GM06990 (cell line): ENCODE data around the gene PLA2R1.

ENCODE experiments used
- DNase-seq: peaks from one replicate; pipeline ENCODE4 v3.0.0-alpha.2; 2011; ENCODE audit not compliant: insufficient read length; ENCODE audit errors: extremely low read depth
- H3K27me3 ChIP-seq: replicated peaks from 2 replicates; pipeline ENCODE4 v1.6.0; 2011; ENCODE audit warnings: low read length; ENCODE audit not compliant: control insufficient read depth, insufficient read depth
- H3K36me3 ChIP-seq: 2 replicates; pipeline ENCODE4 v1.5.1; 2011; ENCODE audit warnings: low read length; ENCODE audit not compliant: control insufficient read depth, insufficient read depth
- H3K4me3 ChIP-seq: replicated peaks from 2 replicates; pipeline ENCODE4 v1.5.1; 2011; ENCODE audit warnings: low read depth, mild to moderate bottlenecking, control low read depth, low read length
- CTCF ChIP-seq: IDR thresholded peaks from 2 replicates; pipeline ENCODE4 v1.5.1; 2011; ENCODE audit warnings: low read length, control low read depth, mild to moderate bottlenecking, inconsistent platforms; ENCODE audit not compliant: insufficient read depth, poor library complexity, severe bottlenecking

The PLA2R1 gene

GRCh38 chr2:160063271-160063670, 856 bp upstream of the PLA2R1 start:
- no peak overlapping the region for H3K4me3 ChIP-seq

GRCh38 chr2:160061944-160062291, 497 bp downstream of the PLA2R1 start:
- DNase-seq, result no peak
- H3K4me3 ChIP-seq, result no peak overlapping the region
- no peak for TF ChIP-seq CTCF

More at GRCh38 chr2:160063271-160063670, 856 bp upstream of the PLA2R1 start:
- Histone ChIP-seq H3K27me3 (no peaks in the 10 kb centered on the region; the same call in none of the 2 replicates), H3K36me3 (no peaks in the 10 kb centered on the region)
- no peak for DNase-seq
- TF ChIP-seq CTCF, result no peak

GRCh38 chr2:160061533-160061932, 882 bp downstream of the PLA2R1 start:
- TF ChIP-seq CTCF, result no peak
- no peak for DNase-seq

More at GRCh38 chr2:160061944-160062291, 497 bp downstream of the PLA2R1 start:
- no peaks in the 10 kb centered on the region for H3K36me3 ChIP-seq
- no peaks in the 10 kb centered on the region; the same call in none of the 2 replicates for H3K27me3 ChIP-seq

DNA sequence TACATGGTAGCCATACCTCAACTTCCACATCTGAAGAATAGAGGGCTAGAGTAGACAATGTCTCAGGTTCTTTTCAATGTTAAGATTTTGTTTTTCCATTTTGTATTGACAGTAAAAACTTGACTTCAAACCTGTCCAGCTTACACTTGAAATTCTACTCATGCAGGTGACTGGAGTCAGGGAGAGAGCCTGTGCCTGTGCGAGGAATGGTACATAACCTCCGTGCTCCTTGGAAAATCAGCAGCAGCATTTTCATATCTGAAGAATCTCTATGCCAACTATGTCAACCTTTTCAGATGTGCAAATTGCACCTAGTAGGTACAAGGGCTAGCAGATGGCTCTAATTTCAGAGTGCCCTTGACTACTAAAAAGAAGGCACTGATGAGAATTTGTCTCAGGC, 2.1 kb downstream of the PLA2R1 start:
- no peak for TF ChIP-seq CTCF
- no peak overlapping the region for H3K4me3 ChIP-seq
- no peak for DNase-seq

More at GRCh38 chr2:160061533-160061932, 882 bp downstream of the PLA2R1 start:
- Histone ChIP-seq H3K4me3 (no peak overlapping the region), H3K27me3 (no peaks in the 10 kb centered on the region; the same call in none of the 2 replicates), H3K36me3 (no peaks in the 10 kb centered on the region)

DNA sequence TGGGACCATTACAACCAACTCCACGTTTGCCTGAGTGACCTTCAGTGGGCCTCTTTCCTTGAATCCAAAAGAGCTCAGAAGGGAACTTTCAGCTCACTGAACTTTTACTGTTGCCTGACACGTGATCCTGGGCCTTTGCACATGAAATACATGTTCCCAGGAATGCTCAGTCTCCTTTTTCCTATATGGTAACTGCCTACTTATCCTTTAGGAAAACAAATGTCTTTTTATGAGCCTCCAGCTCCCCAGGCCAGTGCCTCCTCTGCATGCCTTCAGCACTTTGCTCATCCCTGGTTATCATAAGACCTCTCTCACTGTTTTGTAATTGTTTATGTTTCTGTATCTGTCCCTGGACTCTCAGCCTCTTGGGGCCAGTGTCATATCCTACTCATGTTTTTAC, 5.1 kb downstream of the PLA2R1 start:
- no peak for DNase-seq
- no peaks in the 10 kb centered on the region; the same call in none of the 2 replicates for H3K27me3 ChIP-seq
- TF ChIP-seq CTCF, result no peak
- no peaks in the 10 kb centered on the region for H3K36me3 ChIP-seq
- H3K4me3 ChIP-seq, result no peak overlapping the region

More for the DNA sequence above, 2.1 kb downstream of the PLA2R1 start:
- no peaks in the 10 kb centered on the region; the same call in none of the 2 replicates for H3K27me3 ChIP-seq
- no peaks in the 10 kb centered on the region for H3K36me3 ChIP-seq

DNA sequence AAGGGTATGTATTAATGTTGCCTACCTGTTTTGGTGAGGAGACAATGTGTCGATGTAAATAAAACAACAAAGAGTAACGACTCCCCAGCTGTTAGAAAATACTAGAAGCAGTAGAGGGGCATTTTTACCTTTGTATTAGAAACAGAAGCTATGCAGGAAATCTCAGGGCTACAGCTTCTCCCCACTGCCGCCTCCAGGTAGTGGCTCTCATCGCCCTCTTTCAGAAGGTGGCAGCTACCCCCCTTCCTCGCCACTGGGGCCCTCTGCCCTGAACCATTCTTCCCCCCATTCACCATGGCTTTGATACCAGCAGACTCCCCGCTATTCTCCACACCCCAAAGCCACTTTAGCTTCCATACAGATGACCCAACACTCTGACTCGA, 6.7 kb downstream of the PLA2R1 start:
- H3K4me3 ChIP-seq, result no peak overlapping the region
- H3K36me3 ChIP-seq, result no peaks in the 10 kb centered on the region
- H3K27me3 ChIP-seq, result no peaks in the 10 kb centered on the region; the same call in none of the 2 replicates
- DNase-seq, result no peak
- no peak for TF ChIP-seq CTCF
